Osteoblast (primary cell): ENCODE measurements around the gene SP2. TPM values are rescaled to one million over a fixed set of nuclear protein-coding genes. Genes with fewer than 3 reads are reported as not detected.

Source experiments
- DNase-seq: peaks from one replicate; pipeline ENCODE4 v3.0.0; 2011; ENCODE audit warnings: low spot score, mixed read lengths; ENCODE audit not compliant: insufficient read length; ENCODE audit errors: missing footprints
- H2AFZ ChIP-seq: 2 replicates; pipeline ENCODE4 v1.6.0; 2011; ENCODE audit warnings: mild to moderate bottlenecking, low read length
- H3K27ac ChIP-seq: 2 replicates; pipeline ENCODE4 v1.5.1; 2011; ENCODE audit warnings: mild to moderate bottlenecking, low read depth, low read length, moderate library complexity
- H3K27me3 ChIP-seq: 2 replicates; pipeline ENCODE4 v1.6.0; 2012; ENCODE audit warnings: mild to moderate bottlenecking, control low read depth, inconsistent platforms, low read length, moderate library complexity; ENCODE audit not compliant: insufficient read depth
- H3K36me3 ChIP-seq: 2 replicates; pipeline ENCODE4 v1.5.1; 2011; ENCODE audit warnings: mild to moderate bottlenecking, low read length, control low read depth, moderate library complexity; ENCODE audit not compliant: insufficient read depth
- H3K4me1 ChIP-seq: 2 replicates; pipeline ENCODE4 v1.5.1; 2011; ENCODE audit warnings: mild to moderate bottlenecking, low read length, control low read depth, moderate library complexity; ENCODE audit not compliant: insufficient read depth
- H3K4me2 ChIP-seq: 2 replicates; pipeline ENCODE4 v1.6.0; 2011; ENCODE audit warnings: mild to moderate bottlenecking, low read length; ENCODE audit not compliant: insufficient read depth
- H3K4me3 ChIP-seq: fragments of 200-600 bp; sonication (generic); 3 replicates; pipeline ENCODE4 v1.5.1; 2012; ENCODE audit warnings: mild to moderate bottlenecking, low read length, inconsistent platforms; ENCODE audit not compliant: insufficient read depth
- H3K79me2 ChIP-seq: 2 replicates; pipeline ENCODE4 v1.6.0; 2012; ENCODE audit warnings: mild to moderate bottlenecking, low read length, control low read depth, inconsistent platforms; ENCODE audit not compliant: insufficient read depth
- H3K9me3 ChIP-seq: 2 replicates; pipeline ENCODE4 v1.5.1; 2011; ENCODE audit warnings: low read depth, low read length, control low read depth
- H4K20me1 ChIP-seq: 2 replicates; pipeline ENCODE4 v1.6.0; 2012; ENCODE audit warnings: mild to moderate bottlenecking, low read length, control low read depth; ENCODE audit not compliant: insufficient read depth
- total RNA-seq: library from RNA; depleted of rRNA; stranded (reverse); fragments of >200 nt; gene quantifications from 2 replicates; pipeline ENCODE4 v1.2.3, GENCODE V29; 2012
- TF ChIP-seq, protein P1 (sequence below): IDR thresholded peaks from 2 replicates; pipeline ENCODE4 v1.5.1; 2011; ENCODE audit warnings: mild to moderate bottlenecking, low read depth, low read length, moderate library complexity; ENCODE audit errors: extremely low read depth

The SP2 gene
- total RNA-seq, 1 donor, result 2.5 TPM

DNA sequence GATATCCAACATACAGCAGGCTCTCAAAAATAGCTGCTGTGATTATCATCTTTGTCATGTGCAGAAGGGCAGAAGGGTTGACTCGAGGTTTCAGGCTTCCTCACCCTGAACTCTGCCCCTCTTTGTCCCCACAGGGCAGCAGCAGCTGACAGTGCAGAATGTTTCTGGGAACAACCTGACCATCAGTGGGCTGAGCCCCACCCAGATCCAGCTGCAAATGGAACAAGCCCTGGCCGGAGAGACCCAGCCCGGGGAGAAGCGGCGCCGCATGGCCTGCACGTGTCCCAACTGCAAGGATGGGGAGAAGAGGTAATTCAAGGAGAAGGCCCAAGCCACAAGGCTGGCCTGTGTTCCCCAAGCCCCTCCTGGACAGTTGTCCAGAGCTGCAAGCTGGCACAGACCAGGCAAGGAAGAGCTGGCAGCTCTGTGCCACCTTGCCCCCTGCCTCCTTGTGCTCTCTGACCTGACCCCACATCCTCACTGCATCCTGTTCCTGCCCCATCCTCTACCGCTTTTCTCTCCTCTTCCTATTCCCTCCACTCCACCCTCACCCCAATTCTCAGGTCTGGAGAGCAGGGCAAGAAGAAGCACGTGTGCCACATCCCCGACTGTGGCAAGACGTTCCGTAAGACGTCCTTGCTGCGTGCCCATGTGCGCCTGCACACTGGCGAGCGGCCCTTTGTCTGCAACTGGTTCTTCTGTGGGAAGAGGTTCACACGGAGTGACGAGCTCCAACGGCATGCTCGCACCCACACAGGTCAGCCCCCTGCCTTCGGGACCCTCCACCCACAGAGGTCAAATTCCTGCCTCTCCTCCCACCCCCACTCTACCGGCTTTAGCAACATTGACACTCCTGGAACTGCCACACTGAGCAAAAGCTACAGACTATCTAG is 29.0 kb downstream of the SP2 start:
- Histone ChIP-seq H4K20me1 (no peaks in the 10 kb centered on the region), H3K4me3 (no peak overlapping the region), H3K4me2 (no peak overlapping the region), H2AFZ (no peak overlapping the region), H3K36me3 (peaks cover 44% of the 10 kb centered on the region), H3K4me1 (no peaks in the 10 kb centered on the region), H3K27ac (no peak overlapping the region), H3K79me2 (no peaks in the 10 kb centered on the region), H3K9me3 (no peaks in the 10 kb centered on the region), H3K27me3 (no peaks in the 10 kb centered on the region)
- no peak for DNase-seq
- TF ChIP-seq, protein P1, sequence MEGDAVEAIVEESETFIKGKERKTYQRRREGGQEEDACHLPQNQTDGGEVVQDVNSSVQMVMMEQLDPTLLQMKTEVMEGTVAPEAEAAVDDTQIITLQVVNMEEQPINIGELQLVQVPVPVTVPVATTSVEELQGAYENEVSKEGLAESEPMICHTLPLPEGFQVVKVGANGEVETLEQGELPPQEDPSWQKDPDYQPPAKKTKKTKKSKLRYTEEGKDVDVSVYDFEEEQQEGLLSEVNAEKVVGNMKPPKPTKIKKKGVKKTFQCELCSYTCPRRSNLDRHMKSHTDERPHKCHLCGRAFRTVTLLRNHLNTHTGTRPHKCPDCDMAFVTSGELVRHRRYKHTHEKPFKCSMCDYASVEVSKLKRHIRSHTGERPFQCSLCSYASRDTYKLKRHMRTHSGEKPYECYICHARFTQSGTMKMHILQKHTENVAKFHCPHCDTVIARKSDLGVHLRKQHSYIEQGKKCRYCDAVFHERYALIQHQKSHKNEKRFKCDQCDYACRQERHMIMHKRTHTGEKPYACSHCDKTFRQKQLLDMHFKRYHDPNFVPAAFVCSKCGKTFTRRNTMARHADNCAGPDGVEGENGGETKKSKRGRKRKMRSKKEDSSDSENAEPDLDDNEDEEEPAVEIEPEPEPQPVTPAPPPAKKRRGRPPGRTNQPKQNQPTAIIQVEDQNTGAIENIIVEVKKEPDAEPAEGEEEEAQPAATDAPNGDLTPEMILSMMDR, result no peak

DNA sequence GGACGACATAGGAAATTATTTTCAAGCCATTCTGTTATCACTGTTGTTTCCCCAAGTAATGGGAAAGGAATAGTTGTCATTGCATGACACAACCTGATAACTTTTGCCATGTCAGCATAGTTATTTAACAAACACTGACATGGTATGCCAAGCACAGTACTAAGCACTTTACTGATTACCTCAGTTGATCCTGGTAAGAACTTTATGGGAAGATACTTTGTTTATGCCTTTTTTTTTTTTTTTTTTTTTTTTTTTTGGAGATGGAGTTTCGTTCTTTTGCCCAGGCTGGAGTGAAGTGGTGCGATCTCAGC is 29.6 kb downstream of the SP2 start:
- Histone ChIP-seq H3K27ac (no peak overlapping the region), H2AFZ (no peak overlapping the region), H3K79me2 (no peaks in the 10 kb centered on the region), H3K4me3 (no peak overlapping the region), H4K20me1 (no peaks in the 10 kb centered on the region), H3K9me3 (no peaks in the 10 kb centered on the region), H3K27me3 (no peaks in the 10 kb centered on the region), H3K36me3 (peaks cover 44% of the 10 kb centered on the region), H3K4me2 (no peak overlapping the region), H3K4me1 (no peaks in the 10 kb centered on the region)
- TF ChIP-seq, protein P1, result no peak
- DNase-seq, result no peak

DNA sequence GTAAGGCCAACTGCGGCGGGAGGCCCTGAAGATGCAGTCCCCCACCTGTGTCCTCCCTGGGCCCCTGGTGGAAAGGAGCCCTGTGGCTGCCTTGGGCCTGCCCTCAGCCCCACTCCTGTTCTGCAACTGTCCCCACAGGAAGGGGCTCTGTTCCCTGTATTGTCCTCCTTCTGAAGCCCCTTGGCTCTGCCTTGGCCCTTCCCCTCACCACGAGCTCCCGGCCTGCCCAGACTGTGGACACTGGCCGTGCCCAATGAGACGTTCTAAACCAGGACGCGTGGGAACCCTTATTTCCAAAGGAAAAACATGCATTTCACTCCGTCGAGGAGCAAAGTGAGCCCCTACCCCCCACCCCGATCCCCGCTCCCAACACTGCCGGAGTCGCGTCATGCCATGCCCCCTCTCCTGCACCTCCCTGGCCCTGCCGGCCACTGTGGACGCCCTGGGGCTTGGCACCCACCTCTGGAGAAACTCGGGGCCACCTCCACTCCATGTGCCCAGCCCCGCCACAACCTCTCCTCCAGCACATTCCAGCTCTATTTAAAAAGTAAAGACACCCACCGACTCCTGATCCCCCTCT is 31.9 kb downstream of the SP2 start:
- no peak overlapping the region for H2AFZ ChIP-seq
- no peaks in the 10 kb centered on the region for H3K4me1 ChIP-seq
- no peak overlapping the region for H3K27ac ChIP-seq
- DNase-seq, result no peak
- H3K79me2 ChIP-seq, result no peaks in the 10 kb centered on the region
- H3K36me3 ChIP-seq, result peaks cover 41% of the 10 kb centered on the region
- no peaks in the 10 kb centered on the region for H3K27me3 ChIP-seq
- TF ChIP-seq, protein P1, result no peak
- H3K4me2 ChIP-seq, result no peak overlapping the region
- H3K4me3 ChIP-seq, result no peak overlapping the region
- no peaks in the 10 kb centered on the region for H4K20me1 ChIP-seq
- H3K9me3 ChIP-seq, result no peaks in the 10 kb centered on the region

- H4K20me1 ChIP-seq, result no peaks in the 10 kb centered on the region
- H3K79me2 ChIP-seq, result no peaks in the 10 kb centered on the region
- peaks cover 36% of the 10 kb centered on the region for H3K36me3 ChIP-seq
These were observed 32.4 kb downstream of the SP2 start for GRCh38 chr17:47928415-47928814.

More at GRCh38 chr17:47928415-47928814, 32.4 kb downstream of the SP2 start:
- H3K9me3 ChIP-seq, result no peaks in the 10 kb centered on the region
- H3K27ac ChIP-seq, result no peak overlapping the region
- no peak overlapping the region for H2AFZ ChIP-seq
- H3K27me3 ChIP-seq, result no peaks in the 10 kb centered on the region
- H3K4me3 ChIP-seq, result no peak overlapping the region
- no peak for DNase-seq
- TF ChIP-seq, protein P1, result no peak
- H3K4me1 ChIP-seq, result no peaks in the 10 kb centered on the region
- H3K4me2 ChIP-seq, result no peak overlapping the region
